ENCODE data around the gene LAIR1.
"Not testable (repeated sequence)": the region's sequence is repeated elsewhere in the genome, so short reads cannot be mapped to it uniquely, and the experiment has no call there.

LAIR1 gene

DNA sequence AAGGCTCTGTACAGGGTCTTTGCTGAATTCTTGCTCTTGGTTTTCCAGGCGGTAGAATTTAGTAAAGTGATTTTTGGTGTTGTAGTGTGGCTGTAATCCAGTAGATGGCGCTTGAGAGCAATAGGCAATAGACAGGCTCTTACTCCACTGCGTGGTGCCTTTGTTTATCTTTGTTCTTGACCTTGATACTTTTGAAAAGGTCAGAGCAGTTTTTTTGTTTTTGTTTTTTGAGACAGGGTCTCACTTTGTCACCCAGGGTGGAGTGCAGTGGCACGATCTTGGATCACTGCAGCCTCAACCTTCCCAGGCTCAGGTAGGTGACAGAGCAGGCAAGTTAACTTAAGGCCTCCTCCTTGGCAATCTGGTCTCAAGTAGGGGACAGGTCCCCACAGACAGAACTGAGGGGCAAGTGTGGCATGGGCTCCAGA, 39.5 kb downstream of the LAIR1 start:
- TF ChIP-seq, protein P1, sequence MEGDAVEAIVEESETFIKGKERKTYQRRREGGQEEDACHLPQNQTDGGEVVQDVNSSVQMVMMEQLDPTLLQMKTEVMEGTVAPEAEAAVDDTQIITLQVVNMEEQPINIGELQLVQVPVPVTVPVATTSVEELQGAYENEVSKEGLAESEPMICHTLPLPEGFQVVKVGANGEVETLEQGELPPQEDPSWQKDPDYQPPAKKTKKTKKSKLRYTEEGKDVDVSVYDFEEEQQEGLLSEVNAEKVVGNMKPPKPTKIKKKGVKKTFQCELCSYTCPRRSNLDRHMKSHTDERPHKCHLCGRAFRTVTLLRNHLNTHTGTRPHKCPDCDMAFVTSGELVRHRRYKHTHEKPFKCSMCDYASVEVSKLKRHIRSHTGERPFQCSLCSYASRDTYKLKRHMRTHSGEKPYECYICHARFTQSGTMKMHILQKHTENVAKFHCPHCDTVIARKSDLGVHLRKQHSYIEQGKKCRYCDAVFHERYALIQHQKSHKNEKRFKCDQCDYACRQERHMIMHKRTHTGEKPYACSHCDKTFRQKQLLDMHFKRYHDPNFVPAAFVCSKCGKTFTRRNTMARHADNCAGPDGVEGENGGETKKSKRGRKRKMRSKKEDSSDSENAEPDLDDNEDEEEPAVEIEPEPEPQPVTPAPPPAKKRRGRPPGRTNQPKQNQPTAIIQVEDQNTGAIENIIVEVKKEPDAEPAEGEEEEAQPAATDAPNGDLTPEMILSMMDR (IDR thresholded peaks at IDR 0.05; ENCODE audit: borderline replicate concordance, control extremely low read depth, extremely low read depth, insufficient read depth, missing control alignments) = peak; percentile 73
- peak; percentile 73 for DNase-seq (ENCODE audit: low spot score)
- in situ Hi-C loops (cut with MboI; ENCODE audit: low sequenced_read_pairs, unreplicated experiment) = no loop called here

DNA sequence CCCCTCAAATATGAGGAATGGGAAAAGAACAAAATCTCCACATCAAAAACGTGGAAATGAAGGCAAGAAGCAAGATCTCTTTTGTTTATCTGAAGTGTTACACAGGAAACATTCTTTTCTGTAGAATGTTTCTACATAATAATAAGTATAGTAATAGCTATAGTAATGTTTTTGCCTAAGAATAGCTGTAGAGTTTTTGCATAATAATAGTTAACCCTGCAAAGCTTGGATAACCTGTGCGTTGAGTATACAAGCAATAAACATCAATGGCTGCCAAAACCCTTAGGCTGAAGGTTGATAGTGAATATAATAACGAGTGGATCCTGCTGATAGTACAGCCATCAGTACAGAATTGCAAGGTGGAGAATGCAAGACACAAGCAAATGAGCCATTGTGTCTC, 40.7 kb downstream of the LAIR1 start:
- TF ChIP-seq, protein P1 (IDR thresholded peaks at IDR 0.05; ENCODE audit: borderline replicate concordance, control extremely low read depth, extremely low read depth, insufficient read depth, missing control alignments) = no peak
- no peak for DNase-seq (ENCODE audit: low spot score)
- in situ Hi-C loops (cut with MboI; ENCODE audit: low sequenced_read_pairs, unreplicated experiment) = no loop called here

GRCh38 chr19:54322934-54323333, 41.8 kb downstream of the LAIR1 start:
- in situ Hi-C loops (cut with MboI; ENCODE audit: low sequenced_read_pairs, unreplicated experiment); DNase-seq (ENCODE audit: low spot score): not testable (repeated sequence)

- DNase-seq (ENCODE audit: low spot score); in situ Hi-C loops (cut with MboI; ENCODE audit: low sequenced_read_pairs, unreplicated experiment): not testable (repeated sequence)
These were observed 42.4 kb downstream of the LAIR1 start for GRCh38 chr19:54322295-54322694.

- DNase-seq (ENCODE audit: low spot score) = no peak
- in situ Hi-C loops (cut with MboI; ENCODE audit: low sequenced_read_pairs, unreplicated experiment) = no loop called here
- TF ChIP-seq, protein P1 (IDR thresholded peaks at IDR 0.05; ENCODE audit: borderline replicate concordance, control extremely low read depth, extremely low read depth, insufficient read depth, missing control alignments) = no peak
These were observed 44.6 kb downstream of the LAIR1 start for GRCh38 chr19:54319892-54320670.

DNA sequence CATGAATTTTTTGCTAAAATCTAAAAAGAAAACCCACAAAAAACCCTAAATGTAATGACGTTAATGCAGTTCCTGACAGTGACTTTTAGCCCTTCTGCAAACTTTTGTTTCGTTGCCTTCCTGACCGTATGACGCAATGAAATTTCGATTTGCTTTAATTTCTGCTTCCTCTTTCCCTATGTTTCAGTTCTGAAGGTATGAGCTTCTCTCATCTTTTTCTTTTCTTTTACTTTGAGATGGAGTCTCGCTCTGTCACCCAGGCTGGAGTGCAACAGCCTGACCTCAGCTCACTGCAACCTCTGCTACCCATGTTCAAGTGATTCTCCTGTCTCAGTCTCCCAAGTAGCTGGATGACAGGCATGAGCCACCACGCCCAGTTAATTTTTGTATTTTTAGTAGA, 45.7 kb downstream of the LAIR1 start:
- TF ChIP-seq, protein P1 (IDR thresholded peaks at IDR 0.05; ENCODE audit: borderline replicate concordance, control extremely low read depth, extremely low read depth, insufficient read depth, missing control alignments) = no peak
- DNase-seq (ENCODE audit: low spot score) = no peak
- in situ Hi-C loops (cut with MboI; ENCODE audit: low sequenced_read_pairs, unreplicated experiment) = no loop called here

DNA sequence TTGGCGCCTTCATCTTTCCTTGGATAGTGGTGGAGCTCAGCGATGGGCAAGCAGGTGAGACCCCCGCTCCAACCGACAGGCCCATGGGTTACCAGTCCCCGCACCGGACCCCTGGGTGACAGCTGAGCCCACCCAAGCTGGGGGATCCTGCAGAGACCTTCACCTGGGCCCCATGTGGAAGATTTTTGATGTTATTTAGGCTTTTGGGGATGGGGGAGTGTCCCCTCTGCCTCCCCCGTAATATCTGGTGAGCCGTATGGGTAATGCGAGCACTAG, 46.8 kb downstream of the LAIR1 start:
- DNase-seq (ENCODE audit: low spot score) = no peak
- TF ChIP-seq, protein P1 (IDR thresholded peaks at IDR 0.05; ENCODE audit: borderline replicate concordance, control extremely low read depth, extremely low read depth, insufficient read depth, missing control alignments) = no peak

More for the DNA sequence above, 46.8 kb downstream of the LAIR1 start:
- in situ Hi-C loops (cut with MboI; ENCODE audit: low sequenced_read_pairs, unreplicated experiment) = no loop called here
